GM18520 (cell line): ENCODE data around the gene WNK4.

Source experiments
- ATAC-seq: cut with Tn5 transposase; IDR thresholded peaks from one replicate; pipeline ENCODE4 v1.9.1; 2021; ENCODE audit not compliant: unreplicated experiment

The WNK4 gene

DNA sequence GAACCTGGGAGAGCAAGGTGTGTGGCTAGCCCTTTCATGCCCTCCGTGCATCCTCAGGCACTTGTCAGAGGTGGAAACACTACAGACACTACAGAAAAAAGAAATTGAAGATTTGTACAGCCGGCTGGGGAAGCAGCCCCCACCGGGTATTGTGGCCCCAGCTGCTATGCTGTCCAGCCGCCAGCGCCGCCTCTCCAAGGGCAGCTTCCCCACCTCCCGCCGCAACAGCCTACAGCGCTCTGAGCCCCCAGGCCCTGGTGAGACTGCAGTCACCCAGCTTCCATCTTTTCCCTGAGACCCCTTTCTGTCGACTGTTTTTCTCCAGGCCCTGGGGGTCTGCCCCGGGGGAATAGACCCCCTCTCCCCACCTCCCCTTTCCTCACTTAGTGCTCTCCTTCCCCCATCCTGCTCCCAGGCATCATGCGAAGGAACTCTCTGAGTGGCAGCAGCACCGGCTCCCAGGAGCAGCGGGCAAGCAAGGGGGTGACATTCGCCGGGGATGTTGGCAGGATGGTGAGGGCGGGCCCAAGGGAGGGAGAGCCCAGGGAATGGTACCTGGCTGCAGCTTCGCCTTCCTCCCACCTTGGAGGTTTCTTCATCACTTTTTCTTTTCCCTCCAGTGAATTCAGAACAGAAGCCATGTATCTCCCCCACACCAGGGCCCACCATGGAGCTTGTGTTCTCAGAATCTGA lies 15.8 kb downstream of the WNK4 start:
- no peak for ATAC-seq

GRCh38 chr17:42797067-42798007 lies 16.9 kb downstream of the WNK4 start:
- no peak for ATAC-seq

DNA sequence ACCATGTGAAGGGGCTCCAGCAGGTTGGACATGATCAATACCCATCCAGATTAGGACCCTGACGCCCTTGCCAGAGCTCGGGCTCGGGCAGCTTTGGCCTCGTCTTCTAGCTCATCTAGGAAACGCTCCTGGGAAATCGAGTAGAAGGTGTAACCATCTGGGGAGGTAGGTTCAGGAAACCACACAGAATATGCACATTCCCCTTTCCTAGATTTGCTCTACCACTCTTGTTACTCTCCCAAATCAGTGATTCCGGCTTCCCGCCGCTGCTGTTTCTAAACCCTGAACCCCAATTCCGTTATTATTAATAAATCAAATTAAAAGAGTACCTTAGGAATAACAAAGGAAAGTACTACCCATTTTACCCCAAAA lies 17.6 kb downstream of the WNK4 start:
- ATAC-seq: no peak

DNA sequence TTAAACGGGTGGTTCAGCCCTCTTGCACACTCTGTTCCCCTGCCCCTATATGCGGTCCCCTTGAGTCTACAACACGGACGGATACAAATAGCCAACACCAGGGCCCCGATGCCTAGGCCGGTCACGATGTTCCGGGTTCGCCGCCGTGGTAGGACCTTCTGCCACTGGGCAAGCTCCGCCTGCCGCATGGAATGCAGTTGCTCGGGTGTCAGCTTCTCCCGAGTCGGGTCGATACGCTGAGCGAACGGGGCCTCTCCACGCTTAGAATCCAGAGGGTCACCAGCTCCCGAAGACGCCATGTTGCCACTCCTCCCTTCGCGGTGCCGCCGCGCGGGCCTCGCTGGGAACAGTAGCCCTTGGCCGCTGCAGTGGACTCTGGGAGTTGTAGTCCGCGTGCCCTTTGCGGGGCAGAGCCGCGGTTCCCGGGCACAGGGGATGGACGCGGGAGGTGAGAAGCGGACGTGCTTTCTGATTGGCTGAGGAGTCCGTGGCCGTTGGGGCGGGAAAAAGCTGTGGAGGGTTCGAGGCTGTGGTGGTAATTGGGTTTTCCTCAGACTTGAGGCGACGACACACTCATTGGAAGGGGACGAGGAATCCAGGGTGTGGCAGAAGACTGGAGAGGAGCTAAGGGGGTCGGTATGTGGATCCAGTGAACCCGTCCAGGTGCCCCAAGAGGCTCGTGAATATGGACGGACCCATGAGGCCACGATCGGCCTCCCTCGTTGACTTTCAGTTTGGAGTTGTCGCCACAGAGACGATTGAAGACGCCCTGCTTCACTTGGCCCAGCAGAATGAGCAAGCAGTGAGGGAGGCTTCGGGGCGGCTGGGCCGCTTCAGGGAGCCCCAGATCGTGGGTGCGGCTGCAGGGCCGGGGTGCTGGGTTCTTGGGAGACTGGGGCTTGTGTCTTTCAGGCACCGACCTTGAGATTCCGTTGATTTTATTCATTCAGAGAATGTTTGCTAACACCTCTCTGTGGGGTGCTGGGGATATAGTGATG lies 18.3 kb downstream of the WNK4 start, which contains the start of the genes CNTD1 and COA3:
Gene CNTD1 (plus strand): TSS at position 479 of the 998 bp plus-strand sequence. CDS start 207 bp downstream, at position 686.
Gene COA3 (minus strand): TSS at position 322 of the 998 bp plus-strand sequence. CDS start 23 bp downstream, at position 299.
- ATAC-seq: no peak

- ATAC-seq: no peak
Measured at GRCh38 chr17:42803074-42803883, 22.9 kb downstream of the WNK4 start.

- ATAC-seq: no peak
Measured at GRCh38 chr17:42804918-42805367, 24.5 kb downstream of the WNK4 start.

- no peak for ATAC-seq
Measured at GRCh38 chr17:42806249-42806648, 25.8 kb downstream of the WNK4 start.

- no peak for ATAC-seq
Measured at GRCh38 chr17:42809250-42809649, 28.8 kb downstream of the WNK4 start.

- no peak for ATAC-seq
Measured at GRCh38 chr17:42814633-42815399, 34.4 kb downstream of the WNK4 start.

- no peak for ATAC-seq
Measured at GRCh38 chr17:42817866-42818265, 37.5 kb downstream of the WNK4 start.

DNA sequence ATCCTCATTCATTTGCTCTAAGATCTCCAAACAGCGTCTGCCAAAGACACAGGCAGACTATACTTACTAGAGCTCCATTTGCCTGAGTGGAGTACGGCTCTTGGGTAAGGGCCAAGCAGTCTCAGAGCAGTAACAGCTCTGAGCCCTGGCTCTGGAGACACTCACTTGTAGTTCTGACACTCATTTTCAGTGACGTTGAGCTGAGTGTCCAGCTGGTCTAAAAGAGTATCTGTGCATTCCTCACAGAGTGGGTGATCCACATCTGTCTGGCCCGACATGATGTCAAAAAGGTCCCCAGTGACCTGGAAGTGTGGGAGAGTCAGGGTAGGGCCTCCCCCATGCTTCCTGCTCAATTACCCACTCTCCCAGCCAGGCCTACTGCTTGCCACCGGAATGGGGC lies 38.0 kb downstream of the WNK4 start:
- no peak for ATAC-seq

DNA sequence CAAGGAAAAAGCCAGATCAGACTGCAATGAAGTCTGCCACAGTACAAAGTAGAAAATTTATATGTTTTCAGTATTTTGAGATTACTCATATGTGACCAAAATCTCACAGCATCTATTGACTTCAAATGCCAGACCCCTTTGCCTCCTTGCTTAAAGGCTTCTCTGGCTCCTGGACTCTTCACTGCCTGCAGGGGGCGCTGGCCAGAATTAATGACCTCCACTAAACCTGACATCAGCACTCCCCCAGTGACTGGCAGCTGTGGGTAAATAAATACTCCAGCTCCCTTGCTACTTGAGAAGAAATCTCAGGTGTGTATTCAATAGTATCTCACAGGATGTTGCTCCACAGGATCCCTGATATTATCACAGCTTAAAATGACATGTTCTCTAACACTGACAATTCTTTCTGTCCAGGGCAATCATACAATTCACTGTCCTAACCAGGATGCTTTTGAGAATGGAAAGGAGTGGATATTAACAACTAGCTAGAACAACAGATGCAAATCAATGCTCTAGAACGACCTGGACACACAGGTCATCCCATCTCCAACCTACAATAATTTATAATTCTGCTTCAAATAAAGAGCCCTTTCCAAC lies 39.6 kb downstream of the WNK4 start:
- ATAC-seq: no peak

GRCh38 chr17:42821176-42821575 lies 40.8 kb downstream of the WNK4 start:
- no peak for ATAC-seq

GRCh38 chr17:42827472-42827871 lies 47.1 kb downstream of the WNK4 start:
- no peak for ATAC-seq

DNA sequence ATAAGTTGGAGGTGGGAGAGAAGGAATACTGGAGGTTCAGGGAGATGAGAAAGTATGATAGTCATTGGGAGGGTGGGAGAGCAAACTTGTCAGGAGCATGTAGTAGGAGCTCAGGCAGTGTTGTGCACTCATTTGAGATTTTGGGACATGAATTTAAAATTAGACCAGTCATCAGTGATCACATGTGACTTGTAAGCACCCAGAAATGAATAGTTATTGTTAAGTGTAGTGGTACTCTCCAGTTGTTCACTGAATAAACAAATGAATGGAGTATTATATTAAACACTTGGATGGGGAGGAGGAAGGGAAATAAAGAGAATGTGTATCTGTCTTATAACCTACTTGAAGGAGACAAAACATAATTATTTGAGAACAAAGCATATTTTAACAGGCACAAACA lies 50.6 kb downstream of the WNK4 start:
- ATAC-seq: no peak

GRCh38 chr17:42832213-42832933 lies 52.0 kb downstream of the WNK4 start:
- ATAC-seq: no peak

DNA sequence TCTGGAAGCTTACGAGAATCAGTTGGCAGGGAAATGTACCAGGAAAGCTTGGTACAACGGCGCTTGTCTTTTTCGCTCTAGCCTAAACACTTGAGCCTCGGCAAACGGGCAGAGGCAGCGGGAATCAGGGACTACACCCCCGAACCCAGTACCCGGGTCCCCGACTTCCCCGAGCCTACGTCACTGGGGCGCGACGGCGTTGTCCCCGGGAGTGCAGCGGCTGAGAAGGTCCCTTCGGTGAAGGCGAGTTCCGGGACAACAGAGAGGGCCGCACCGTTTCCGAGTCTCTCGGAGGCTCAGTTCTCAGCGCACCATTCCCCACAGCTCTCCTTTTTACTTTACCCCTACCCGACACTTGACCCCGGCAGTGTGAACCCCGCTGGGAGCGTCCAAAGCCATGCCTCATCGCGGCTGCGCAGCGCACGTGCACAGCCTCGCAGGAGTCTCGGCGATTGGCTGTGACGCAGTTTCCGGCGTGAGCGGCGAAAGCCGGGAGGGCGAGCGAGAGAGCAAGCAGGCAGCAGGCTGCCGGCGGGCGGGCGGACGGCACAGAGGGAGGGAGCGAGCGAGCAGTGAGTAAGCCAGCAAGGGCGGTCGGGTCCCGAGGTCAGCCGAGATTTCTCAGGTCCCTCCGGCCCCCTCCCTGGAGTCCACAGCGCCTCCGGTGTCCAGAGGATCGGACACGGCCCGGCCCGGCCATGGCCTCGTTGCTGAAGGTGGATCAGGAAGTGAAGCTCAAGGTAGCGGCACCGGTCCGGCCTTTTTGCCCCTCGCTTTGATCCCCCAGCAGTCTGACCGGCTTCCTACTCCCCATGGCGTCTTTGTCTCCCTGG lies 52.7 kb downstream of the WNK4 start, which contains the start of gene PSME3:
Gene PSME3 (plus strand): TSS at position 464 of the 833 bp plus-strand sequence. CDS start 235 bp downstream, at position 699.
- peak; percentile 87 for ATAC-seq
